Measurements from ENCODE around the gene RAB23. TPM values are rescaled to one million over a fixed set of nuclear protein-coding genes. Genes with fewer than 3 reads are reported as not detected.

The RAB23 gene
- total and polyA plus RNA-seq, 2 experiments from 2014 or later = 11.9 to 14.7 TPM

- peaks cover 5% of the 10 kb centered on the region for H3K36me3 ChIP-seq
- H3K27ac ChIP-seq = peak overlapping the region; percentile 98
- no peaks in the 10 kb centered on the region for H3K9me3 ChIP-seq (ENCODE audit: low read depth)
- H3K4me3 ChIP-seq = peak overlapping the region; percentile 50
- H3K27me3 ChIP-seq = no peaks in the 10 kb centered on the region
- TF ChIP-seq CTCF (IDR thresholded peaks at IDR 0.05; ENCODE audit: low read depth, low read length) = no peak
- DNase-seq (ENCODE audit: low read depth in 1 of 2, low spot score in 1 of 2) = peak; percentile 22 to 54
- H3K4me1 ChIP-seq (ENCODE audit: low read depth) = peaks cover 22% of the 10 kb centered on the region
Measured at GRCh38 chr6:57173056-57173885, 48.8 kb downstream of the RAB23 start.

- H3K4me1 ChIP-seq (ENCODE audit: low read depth) = peaks cover 14% of the 10 kb centered on the region
- peaks cover 7% of the 10 kb centered on the region for H3K36me3 ChIP-seq
- H3K27me3 ChIP-seq = no peaks in the 10 kb centered on the region
- peak; percentile 95 to 96 for DNase-seq (ENCODE audit: low read depth in 1 of 2, low spot score in 1 of 2)
- H3K9me3 ChIP-seq (ENCODE audit: low read depth) = no peaks in the 10 kb centered on the region
- H3K27ac ChIP-seq = peak within 1 kb of the TSS; percentile 98
- peak within 1 kb of the TSS; percentile 50 for H3K4me3 ChIP-seq
- TF ChIP-seq CTCF (IDR thresholded peaks at IDR 0.05; ENCODE audit: low read depth, low read length) = peak; percentile 13
Measured at GRCh38 chr6:57172136-57173055, 49.7 kb downstream of the RAB23 start, which contains the start of gene BAG2. BAG2 (plus strand) TSS chr6:57172326; CDS start chr6:57172698, 372 bp downstream.

- H3K4me1 ChIP-seq (ENCODE audit: low read depth) = no peaks in the 10 kb centered on the region
- DNase-seq (ENCODE audit: low read depth in 1 of 2, low spot score in 1 of 2) = no peak
- TF ChIP-seq CTCF (IDR thresholded peaks at IDR 0.05; ENCODE audit: low read depth, low read length) = no peak
- H3K27ac ChIP-seq = no peak overlapping the region
- peaks cover 7% of the 10 kb centered on the region for H3K36me3 ChIP-seq
- no peaks in the 10 kb centered on the region for H3K27me3 ChIP-seq
- no peaks in the 10 kb centered on the region for H3K9me3 ChIP-seq (ENCODE audit: low read depth)
- H3K4me3 ChIP-seq = no peak overlapping the region
Measured at GRCh38 chr6:57165080-57165479, 57.0 kb downstream of the RAB23 start.

GRCh38 chr6:57163956-57164355 lies 58.2 kb downstream of the RAB23 start:
- no peak for DNase-seq (ENCODE audit: low read depth in 1 of 2, low spot score in 1 of 2)
- TF ChIP-seq CTCF (IDR thresholded peaks at IDR 0.05; ENCODE audit: low read depth, low read length) = no peak
- Histone ChIP-seq H3K27ac (no peak overlapping the region), H3K4me3 (no peak overlapping the region), H3K9me3 (ENCODE audit: low read depth) (no peaks in the 10 kb centered on the region), H3K27me3 (no peaks in the 10 kb centered on the region), H3K36me3 (peaks cover 7% of the 10 kb centered on the region), H3K4me1 (ENCODE audit: low read depth) (no peaks in the 10 kb centered on the region)

GRCh38 chr6:57162516-57162915 lies 59.6 kb downstream of the RAB23 start:
- peaks cover 3% of the 10 kb centered on the region for H3K36me3 ChIP-seq
- no peak for TF ChIP-seq CTCF (IDR thresholded peaks at IDR 0.05; ENCODE audit: low read depth, low read length)
- H3K4me1 ChIP-seq (ENCODE audit: low read depth) = no peaks in the 10 kb centered on the region
- no peak for DNase-seq (ENCODE audit: low read depth in 1 of 2, low spot score in 1 of 2)
- H3K9me3 ChIP-seq (ENCODE audit: low read depth) = no peaks in the 10 kb centered on the region
- H3K4me3 ChIP-seq = no peak overlapping the region
- no peaks in the 10 kb centered on the region for H3K27me3 ChIP-seq
- H3K27ac ChIP-seq = no peak overlapping the region

Measured in cardiac muscle cell (in vitro differentiated cells and primary cell).